Activated naive CD4-positive, alpha-beta T cell (primary cell): ENCODE data around the gene ANAPC1.
"Not testable (repeated sequence)": the region's sequence is repeated elsewhere in the genome, so short reads cannot be mapped to it uniquely, and the experiment has no call there.

ENCODE experiments used
- DNase-seq, 4 experiments: peaks; one replicate each; lab custom pipeline; 2025; lab: John Stamatoyannopoulos, UW

ANAPC1 gene

DNA sequence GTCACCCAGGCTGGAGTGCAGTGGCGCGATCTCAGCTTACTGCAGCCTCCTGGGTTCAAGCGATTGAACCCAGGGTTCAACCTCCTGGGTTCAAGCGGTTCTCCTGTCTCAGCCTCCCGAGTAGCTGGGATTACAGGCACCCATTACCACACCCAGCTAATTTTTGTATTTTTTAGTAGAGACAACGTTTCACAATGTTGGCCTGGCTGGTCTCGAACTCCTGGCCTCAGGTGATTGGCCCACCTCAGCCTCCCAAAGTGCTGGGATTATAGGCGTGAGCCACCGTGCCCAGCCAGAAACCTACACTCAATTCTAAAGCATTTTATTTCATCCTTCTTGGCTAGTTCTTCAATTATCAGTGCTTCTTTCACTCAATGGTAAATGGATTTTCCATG lies 21.5 kb upstream of the ANAPC1 start:
- DNase-seq = not testable (repeated sequence)

GRCh38 chr2:111904726-111905474 lies 20.9 kb upstream of the ANAPC1 start:
- no peak for DNase-seq

DNA sequence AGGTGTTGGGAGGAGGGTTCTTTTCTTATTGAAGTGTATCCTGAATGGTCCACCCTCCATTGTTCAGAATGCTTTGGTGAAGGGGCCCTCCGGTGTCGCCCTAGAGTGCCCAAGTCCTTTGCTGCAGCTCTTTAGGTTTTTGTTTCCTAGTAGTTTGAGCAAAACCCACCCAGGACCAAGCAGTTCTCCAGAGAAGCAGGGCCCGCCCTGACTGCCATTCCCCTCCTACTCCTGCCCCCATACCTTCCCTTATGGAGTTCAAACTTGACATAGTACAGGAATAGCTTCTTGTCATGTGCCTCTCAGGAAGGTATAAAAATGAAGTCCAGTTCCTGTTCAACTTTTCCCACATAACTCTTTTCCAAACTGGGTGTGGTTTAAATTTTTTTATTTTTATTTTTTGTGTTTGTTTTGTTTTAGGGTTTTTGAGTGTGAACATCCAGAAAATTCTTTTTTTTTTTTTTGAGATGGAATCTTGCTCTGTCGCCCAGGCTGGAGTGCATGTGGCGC lies 20.0 kb upstream of the ANAPC1 start:
- DNase-seq = no peak

DNA sequence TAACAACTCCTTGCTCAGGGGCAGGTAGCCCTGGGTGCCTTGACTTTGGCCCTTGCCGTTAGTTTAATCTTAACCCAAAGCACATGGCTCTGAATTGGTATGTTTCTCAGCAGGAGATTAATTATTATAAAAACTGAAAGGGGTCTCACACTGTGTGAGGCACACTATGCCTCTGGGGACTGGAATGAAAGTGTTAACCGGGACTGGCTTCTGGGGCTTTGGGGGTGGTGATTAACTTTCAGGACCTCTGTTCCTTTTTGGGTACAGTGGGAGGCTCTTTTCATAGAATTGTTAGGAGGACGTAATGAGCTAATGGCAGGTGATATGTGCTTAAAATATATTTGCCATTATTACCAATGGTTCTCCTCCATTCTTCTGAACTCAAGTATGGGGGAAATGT lies 19.5 kb upstream of the ANAPC1 start:
- DNase-seq = no peak

GRCh38 chr2:111900859-111901258 lies 16.9 kb upstream of the ANAPC1 start:
- no peak for DNase-seq

DNA sequence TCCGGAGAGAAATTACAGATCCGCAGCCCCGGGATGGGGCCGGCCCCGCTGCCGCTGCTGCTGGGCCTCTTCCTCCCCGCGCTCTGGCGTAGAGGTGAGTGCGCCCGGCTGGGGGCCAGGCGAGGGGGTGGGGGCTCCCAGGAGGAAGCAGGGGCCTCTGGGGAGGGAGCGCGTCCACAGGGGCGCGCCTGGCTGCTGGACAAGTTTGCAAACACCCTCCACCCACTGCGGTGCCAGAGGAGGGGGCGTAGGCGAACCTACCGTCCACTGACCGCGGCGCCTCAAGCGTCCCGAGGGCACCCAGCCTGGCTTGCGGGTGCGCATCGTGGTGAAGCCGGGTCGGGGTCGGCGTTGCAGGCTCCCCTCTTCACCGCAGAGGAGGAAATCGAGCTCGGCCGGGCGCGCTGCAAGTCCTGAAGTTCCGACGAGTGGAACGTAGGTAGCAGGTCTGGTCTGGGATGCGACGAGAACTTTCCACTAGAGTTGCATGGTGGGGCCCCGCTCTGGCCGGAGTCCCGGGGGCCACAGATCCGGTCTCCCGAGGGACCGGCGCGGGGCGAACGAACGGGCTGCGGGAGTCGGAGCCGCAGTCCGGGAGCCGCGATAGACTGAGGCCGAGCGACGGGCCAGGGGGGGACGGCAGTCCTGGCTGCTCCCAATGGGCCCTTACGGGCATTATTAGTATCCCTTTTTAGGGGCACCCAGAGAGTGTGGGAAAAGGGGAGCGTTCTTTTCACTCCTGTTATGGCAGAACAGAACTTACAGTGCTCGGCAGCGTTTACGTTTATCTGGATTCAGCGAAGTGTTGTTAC lies 14.9 kb upstream of the ANAPC1 start:
- DNase-seq = peak in 1 of 4 experiments; percentile 18

DNA sequence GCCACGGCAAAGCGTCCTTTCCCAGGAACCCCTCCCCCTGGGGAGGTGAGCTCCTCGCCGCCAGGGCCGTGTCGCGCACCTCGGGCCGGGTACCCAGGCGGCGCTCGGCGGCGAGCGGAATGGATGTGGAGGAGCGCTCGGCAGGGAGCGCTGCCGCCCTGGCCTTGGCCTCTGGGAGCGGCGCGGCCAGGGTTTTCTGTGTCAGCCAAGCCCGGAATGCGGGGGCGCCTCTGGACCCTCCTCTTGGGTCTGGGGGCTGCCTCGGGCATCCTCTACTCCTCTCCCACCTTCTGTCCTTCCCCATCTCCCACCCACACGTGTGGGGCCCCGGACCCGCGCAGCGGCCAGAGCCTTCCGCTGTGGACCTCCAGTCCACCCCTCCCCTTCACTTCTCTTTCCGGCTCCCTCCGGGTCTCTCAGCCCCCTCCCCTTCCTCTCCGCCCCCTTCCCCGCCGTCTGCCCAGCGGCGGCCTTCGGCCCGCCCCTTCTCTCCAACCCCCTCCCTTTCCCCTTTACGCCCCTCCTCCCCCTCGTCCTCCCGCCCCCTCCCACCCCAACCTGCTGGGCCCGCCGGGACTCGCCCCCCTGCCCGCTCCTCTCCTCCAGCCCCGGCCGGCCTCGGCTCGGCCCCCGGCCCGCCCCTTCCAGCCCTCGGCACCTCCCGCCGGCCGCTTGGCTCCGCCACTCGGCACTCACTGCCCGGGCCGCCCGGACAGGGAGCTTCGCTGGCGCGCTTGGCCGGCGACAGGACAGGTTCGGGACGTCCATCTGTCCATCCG lies 14.1 kb upstream of the ANAPC1 start, which contains the start of gene MERTK:
TSS of gene MERTK (plus strand) at position 684 of the 779 bp plus-strand sequence. CDS start 129 bp downstream, outside the sequence.
- DNase-seq = peak in 2 of 4 experiments; percentile 14 to 50

DNA sequence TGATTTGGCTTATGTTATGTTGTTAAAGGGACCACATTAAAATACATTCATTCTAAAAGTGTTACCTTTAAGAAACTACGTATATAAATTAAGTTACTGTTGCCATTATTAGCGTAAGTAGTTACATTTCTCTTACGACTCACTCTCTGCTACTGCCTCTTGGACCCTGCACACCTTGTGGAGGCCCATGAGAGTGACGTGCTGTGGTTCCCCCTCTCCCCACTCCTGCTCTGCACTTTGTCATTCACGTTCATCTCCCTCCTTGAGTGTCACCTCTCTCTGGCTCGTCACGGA lies 13.6 kb upstream of the ANAPC1 start:
- no peak for DNase-seq

DNA sequence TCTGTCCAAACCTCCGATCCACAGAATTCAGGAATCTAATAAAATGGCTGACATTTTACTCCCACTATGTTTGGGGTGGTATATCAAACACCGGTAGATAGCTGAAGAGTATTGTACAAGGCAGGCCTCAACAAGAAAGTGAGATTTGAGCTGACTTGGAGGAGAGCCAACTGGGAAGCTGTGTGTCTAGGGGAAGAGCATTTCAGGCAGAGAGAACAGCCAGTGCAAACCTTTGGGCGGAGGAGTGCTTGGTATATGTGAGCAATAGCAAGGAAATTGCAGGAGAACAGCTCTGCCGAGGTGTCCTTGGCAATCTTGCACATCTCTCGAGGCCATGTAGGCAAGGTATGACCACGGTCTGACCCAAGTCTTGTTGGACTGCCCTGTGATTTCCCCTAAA lies 12.6 kb upstream of the ANAPC1 start:
- no peak for DNase-seq

DNA sequence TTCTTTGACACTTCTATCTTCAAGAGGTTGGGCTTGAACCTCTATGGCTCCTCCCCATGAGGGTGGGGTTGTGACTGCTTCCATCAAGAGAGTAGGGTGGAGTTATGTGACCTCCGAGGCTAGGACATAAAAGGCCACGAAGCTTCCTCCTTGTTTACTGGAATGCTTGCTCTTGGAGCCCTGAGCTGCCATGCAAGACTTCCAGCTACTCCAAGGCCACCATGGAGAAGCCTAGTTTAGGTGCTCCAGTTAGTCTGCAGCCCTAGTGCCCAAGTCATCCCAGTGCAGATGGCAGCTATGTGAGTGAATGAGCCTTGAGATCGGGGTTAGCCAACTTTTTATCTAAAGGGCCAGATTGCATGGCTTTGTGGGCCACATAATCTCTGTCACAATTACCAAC lies 12.0 kb upstream of the ANAPC1 start:
- no peak for DNase-seq

- DNase-seq = no peak
Observed at GRCh38 chr2:111884592-111884964, 585 bp upstream of the ANAPC1 start.

DNA sequence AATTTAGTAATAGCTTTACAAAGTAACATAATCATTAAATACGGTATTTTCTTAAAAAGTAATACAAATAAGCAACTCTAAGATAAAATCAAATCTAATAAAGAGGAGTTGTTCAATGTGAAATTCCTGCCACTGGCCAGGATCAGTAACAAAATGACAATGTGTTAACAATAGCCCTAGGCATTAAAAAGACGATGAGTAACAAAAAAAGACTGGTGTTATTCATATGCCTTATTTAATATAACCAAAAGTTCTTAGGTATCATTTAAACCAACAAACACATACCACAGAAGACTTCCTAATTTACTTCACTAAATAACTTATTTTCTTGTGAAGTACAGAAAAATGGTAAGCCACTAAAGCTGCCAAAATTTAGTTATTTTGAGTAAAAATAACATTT lies 11.2 kb downstream of the ANAPC1 start:
- not testable (repeated sequence) for DNase-seq

DNA sequence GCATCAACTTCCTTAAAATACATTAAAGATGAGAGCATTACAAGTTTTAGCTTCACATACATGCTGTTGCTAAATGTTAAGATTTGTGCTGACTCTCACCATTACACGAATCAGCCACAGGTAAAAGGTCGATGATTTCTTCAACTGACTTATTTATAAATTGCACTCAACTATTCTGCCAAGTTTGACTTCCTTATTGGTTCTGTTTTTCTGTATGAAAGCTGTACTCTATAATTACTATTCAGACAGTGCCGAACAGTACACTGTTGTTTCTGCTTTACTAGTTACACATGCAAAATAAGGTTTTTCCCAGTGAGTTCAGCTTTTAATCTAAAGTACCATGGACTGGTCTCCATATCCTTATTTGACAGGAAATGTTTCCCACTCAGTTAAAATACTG lies 18.9 kb downstream of the ANAPC1 start:
- not testable (repeated sequence) for DNase-seq

- DNase-seq = not testable (repeated sequence)
Observed at GRCh38 chr2:111860005-111860404, 24.0 kb downstream of the ANAPC1 start.

DNA sequence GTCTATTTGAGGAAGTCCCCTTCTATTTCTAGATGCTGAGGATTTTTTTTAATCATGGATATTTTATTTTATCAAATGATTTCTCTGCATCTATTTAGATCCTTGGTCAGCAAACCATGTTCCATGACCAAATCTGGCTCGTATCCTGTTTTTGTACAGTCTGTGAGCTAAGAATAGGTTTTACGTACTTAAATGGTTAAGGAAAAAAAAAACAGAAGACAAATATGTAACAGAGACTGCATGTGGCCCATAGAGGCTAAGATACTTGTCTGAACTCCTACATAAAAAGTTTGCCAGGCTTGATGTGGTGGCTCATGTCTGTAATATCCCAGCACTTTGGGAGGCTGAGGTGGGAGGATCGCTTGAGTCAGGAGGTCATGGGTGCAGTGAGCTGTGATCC lies 31.4 kb downstream of the ANAPC1 start:
- DNase-seq = not testable (repeated sequence)

DNA sequence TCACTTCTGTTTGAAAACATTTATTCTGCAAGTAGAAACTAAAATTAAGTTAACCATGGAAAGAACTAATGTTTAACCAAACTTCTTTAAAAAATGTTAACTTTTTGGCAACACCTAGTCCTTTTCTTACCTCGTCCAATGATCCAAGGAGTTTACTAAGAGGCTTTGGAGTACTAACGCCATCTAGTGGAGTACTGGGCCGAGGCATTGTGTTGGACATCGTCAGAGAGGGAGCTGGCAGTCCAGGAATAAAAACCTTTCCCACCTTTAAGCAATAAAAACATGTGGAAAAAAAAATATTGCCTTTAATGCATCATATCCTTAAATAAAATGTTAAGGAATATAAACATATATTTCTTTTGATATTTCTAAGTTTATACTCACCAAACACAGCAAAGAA lies 33.3 kb downstream of the ANAPC1 start:
- not testable (repeated sequence) for DNase-seq

DNA sequence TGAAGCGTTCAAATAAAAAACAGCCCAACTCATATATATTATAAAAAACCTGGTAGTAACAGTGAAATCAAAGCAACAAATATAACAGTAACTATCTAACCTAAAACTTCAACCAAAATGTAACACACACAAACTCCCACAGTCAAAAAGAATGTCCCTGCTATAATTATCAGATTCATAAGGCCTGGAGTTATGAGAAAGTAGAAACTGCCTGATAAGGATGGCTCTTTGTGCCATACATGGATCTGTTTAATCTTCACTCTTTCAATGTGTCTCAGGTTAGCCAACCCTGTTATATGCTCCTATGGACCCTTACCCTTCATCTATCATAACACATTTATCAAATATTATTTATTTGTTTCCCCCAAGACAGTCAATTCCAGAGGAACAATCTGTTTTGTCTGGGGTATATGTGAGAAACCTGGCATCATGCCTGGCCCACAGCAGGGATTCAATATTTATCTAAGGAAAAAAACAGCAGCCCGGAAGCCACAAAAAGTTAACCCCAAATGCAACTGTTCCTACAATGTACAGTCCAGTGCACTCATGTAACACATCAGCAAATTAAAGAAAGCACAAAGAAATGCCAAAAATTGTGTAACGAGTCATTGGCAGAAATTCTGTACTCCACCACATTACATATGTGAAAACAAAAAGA lies 44.2 kb downstream of the ANAPC1 start:
- not testable (repeated sequence) for DNase-seq

- DNase-seq = not testable (repeated sequence)
Observed at GRCh38 chr2:111838992-111839391, 45.0 kb downstream of the ANAPC1 start.

GRCh38 chr2:111834221-111834620 lies 49.8 kb downstream of the ANAPC1 start:
- not testable (repeated sequence) for DNase-seq

DNA sequence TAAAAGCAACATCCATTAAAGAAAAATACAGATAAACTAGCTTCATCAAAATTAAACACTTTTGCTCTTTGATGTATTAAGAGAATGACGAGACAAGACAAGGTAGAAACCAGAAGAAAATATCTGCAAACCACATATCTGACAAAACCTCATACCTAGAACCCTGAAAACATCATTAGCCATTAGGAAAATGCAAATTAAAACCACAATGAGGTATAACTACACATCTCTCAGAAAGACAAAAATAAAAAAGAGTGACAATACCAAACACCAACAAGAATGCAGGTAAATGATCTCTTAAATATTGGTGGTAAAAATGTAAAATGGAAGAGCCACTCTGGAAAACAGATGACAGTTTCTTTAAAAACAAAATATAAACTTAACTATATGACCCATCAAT lies 53.5 kb downstream of the ANAPC1 start:
- DNase-seq = not testable (repeated sequence)

- not testable (repeated sequence) for DNase-seq
Observed at GRCh38 chr2:111828217-111828766, 55.7 kb downstream of the ANAPC1 start.
